Activated CD4-positive, alpha-beta memory T cell treated with anti-CD3 and anti-CD28 coated beads for 36 hours (primary cell): Measurements from ENCODE around the gene CIPC. TPM values are rescaled to one million over a fixed set of nuclear protein-coding genes. Genes with fewer than 3 reads are reported as not detected.

Experiments
- CTCF ChIA-PET: fragments of 350-600 bp; sonication (Branson Sonifier 250); formaldehyde crosslinking; loops from one replicate; lab custom pipeline; 2021; ENCODE audit warnings: antibody characterized with exemption, inconsistent platforms; lab: Charles Lee
- POLR2A ChIA-PET: fragments of 350-600 bp; sonication (Branson Sonifier 250); formaldehyde crosslinking; loops from one replicate; lab custom pipeline; 2021; ENCODE audit warnings: antibody characterized with exemption; lab: Charles Lee
- DNase-seq: peaks from one replicate; pipeline ENCODE4 v3.0.0-alpha.2; 2020
- H3K27ac Mint-ChIP-seq: one replicate; pipeline ENCODE4 v1.8.0; 2021; ENCODE audit warnings: mixed read lengths
- H3K27me3 Mint-ChIP-seq: one replicate; pipeline ENCODE4 v1.8.0; 2021; ENCODE audit warnings: mixed read lengths
- H3K36me3 Mint-ChIP-seq: one replicate; pipeline ENCODE4 v1.8.0; 2021; ENCODE audit warnings: mixed read lengths
- H3K4me1 Mint-ChIP-seq: one replicate; pipeline ENCODE4 v1.8.0; 2021; ENCODE audit warnings: low read depth, mixed read lengths
- H3K4me3 Mint-ChIP-seq: one replicate; pipeline ENCODE4 v1.8.0; 2021; ENCODE audit warnings: mild to moderate bottlenecking, mixed read lengths
- H3K9me3 Mint-ChIP-seq: one replicate; pipeline ENCODE4 v1.8.0; 2021; ENCODE audit warnings: mixed read lengths
- intact Hi-C: fragments of 100-400 bp; cut with micrococcal nuclease; formaldehyde crosslinking; loops from one replicate; pipeline ENCODE4 v1.15.1; 2023
- total RNA-seq, 2 experiments: library from RNA; stranded (reverse); gene quantifications; one replicate each; pipeline ENCODE4 v1.2.3, GENCODE V29; 2021

The CIPC gene
- total RNA-seq, 2 experiments from 2014 or later: 7.3 to 7.5 TPM

DNA sequence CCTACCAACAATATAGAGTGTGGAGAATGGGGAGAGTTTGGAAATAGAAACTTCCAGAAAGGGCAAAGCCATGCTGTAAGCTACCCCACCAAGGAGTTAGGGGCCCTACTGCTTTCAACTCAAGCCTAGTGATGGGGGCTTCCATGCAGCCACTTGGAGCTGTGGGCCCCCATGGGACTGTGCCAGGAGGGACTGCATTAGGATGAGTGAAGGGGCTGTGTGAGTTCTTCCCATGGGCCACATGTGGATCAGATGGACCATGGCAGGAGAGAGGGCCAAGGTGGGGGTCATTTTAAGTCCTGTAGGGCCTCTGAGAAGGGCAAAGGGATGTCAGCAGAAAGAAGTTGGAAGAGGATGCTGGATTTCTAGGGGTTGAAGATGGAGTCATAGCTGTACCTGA, 23.1 kb upstream of the CIPC start:
- H3K4me1 Mint-ChIP-seq: no peaks in the 10 kb centered on the region
- H3K27me3 Mint-ChIP-seq: no peaks in the 10 kb centered on the region
- intact Hi-C loops: no loop called here
- no peak overlapping the region for H3K27ac Mint-ChIP-seq
- ChIA-PET POLR2A (no interaction called here), CTCF (interaction anchor here (0.9 to 16.8 kb wide), 4 partner anchors 10 to 201 kb away, joined by 3 to 598 read pairs (median 10); no protein-coding TSS in a partner anchor)
- peaks cover 4% of the 10 kb centered on the region for H3K9me3 Mint-ChIP-seq
- H3K36me3 Mint-ChIP-seq: no peaks in the 10 kb centered on the region
- H3K4me3 Mint-ChIP-seq: no peak overlapping the region
- no peak for DNase-seq

DNA sequence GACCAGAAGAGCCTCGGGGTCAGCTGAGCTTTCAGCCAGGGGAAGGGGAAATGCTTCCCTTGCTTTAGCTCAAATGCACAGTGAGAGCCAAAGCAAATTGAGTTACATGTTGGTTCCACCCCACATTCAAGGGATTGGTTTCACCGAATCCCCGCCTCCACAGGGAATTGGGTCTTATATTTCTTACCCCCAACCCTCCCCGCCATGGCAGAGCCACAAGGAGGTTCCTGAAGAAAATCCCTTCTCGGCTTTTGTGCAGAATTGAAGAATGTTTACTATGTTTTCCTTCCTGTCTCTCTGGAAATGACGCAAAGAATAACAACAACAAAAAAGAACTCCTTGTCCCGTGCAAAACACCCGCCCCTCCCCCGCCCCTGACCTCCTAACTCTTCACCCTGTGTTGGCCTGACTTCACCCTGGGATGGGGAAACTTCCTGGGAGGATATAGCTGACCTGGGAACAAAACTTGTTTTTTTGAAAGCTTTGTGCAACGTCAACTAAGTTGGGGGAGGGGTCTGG, 21.9 kb upstream of the CIPC start:
- intact Hi-C loops: no loop called here
- no peak for DNase-seq
- POLR2A ChIA-PET: no interaction called here
- Mint-ChIP-seq H3K9me3 (peaks cover 7% of the 10 kb centered on the region), H3K27me3 (peaks cover under 1% of the 10 kb centered on the region), H3K36me3 (no peaks in the 10 kb centered on the region), H3K4me1 (no peaks in the 10 kb centered on the region), H3K27ac (no peak overlapping the region), H3K4me3 (no peak overlapping the region)
- CTCF ChIA-PET: interaction anchor here (0.9 to 16.8 kb wide), 5 partner anchors 9 to 786 kb away, joined by 3 to 598 read pairs (median 4); no protein-coding TSS in a partner anchor

DNA sequence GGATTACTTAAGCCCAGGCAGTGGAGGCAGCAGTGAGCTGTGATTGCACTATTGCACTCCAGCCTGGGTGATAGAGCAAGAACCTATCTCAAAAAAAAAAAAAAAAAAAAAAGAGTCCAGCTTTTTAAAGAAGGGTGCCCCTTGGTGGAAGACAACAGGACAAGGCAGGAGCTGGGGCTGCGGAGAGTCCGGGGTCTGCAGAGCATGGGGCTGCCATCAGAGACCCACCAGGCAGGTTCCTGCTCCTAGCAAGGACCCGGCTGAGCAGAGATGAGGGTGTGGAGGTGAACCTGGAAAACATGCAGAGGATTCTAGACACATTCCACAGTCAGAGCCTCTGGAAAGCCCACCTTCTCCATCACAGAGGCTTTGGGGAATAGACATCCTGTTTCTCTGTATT, 21.0 kb upstream of the CIPC start:
- Mint-ChIP-seq H3K4me3 (no peak overlapping the region), H3K9me3 (peaks cover 7% of the 10 kb centered on the region), H3K36me3 (no peaks in the 10 kb centered on the region), H3K27me3 (peaks cover 1% of the 10 kb centered on the region), H3K4me1 (no peaks in the 10 kb centered on the region), H3K27ac (no peak overlapping the region)
- DNase-seq: no peak
- intact Hi-C loops: no loop called here
- ChIA-PET POLR2A (no interaction called here), CTCF (interaction anchor here (0.9 to 16.8 kb wide), 4 partner anchors 9 to 203 kb away, joined by 3 to 598 read pairs (median 11); no protein-coding TSS in a partner anchor)

DNA sequence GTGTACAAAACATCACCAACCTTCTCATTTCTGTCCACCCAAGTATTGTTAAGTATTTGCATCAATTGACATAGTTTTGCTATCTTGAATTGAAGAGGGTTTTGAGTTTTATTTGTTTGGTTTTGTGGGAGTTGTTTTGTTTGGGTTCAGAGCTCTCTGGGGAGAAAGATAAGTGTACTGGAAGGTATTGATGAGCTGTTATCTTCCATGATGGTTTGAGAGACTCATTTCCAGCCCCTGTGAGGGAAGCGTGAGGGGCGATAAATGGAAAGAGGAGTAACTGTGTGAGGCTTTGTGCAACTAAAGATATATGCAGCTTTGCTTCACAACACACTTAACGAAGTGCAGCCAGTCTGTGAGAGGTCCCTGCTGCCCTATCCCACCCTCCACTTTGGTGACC, 15.7 kb upstream of the CIPC start:
- DNase-seq: no peak
- Mint-ChIP-seq H3K4me3 (no peak overlapping the region), H3K36me3 (no peaks in the 10 kb centered on the region), H3K4me1 (peaks cover 4% of the 10 kb centered on the region), H3K9me3 (peaks cover 7% of the 10 kb centered on the region), H3K27me3 (peaks cover 1% of the 10 kb centered on the region), H3K27ac (no peak overlapping the region)
- ChIA-PET CTCF (interaction anchor here (1.8 to 16.8 kb wide), 3 partner anchors 13 to 209 kb away, joined by 4 to 598 read pairs (median 98); no protein-coding TSS in a partner anchor), POLR2A (no interaction called here)
- intact Hi-C loops: no loop called here

DNA sequence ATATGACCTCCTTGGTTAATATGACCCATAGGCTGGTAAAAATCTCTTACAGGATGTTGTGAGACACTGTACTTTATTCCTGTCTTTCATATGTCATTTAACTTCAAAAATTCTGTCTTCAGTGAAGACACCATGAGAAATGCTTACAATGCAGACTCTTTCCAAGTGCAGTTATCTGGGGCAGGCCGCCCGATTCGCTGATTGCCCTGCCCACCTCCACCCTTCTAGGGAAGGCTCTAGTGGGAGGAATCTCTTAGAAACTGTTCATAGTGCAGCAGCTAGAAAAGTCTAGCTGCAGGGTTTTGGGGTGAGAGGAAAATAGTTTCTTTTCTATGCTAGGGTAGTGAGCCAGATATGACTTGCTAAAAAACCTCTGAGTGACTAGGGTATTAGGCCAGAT, 15.0 kb upstream of the CIPC start:
- no peaks in the 10 kb centered on the region for H3K36me3 Mint-ChIP-seq
- no peak for DNase-seq
- peaks cover 4% of the 10 kb centered on the region for H3K4me1 Mint-ChIP-seq
- no peak overlapping the region for H3K4me3 Mint-ChIP-seq
- peaks cover 7% of the 10 kb centered on the region for H3K9me3 Mint-ChIP-seq
- POLR2A ChIA-PET: no interaction called here
- intact Hi-C loops: no loop called here
- H3K27me3 Mint-ChIP-seq: peaks cover 1% of the 10 kb centered on the region
- CTCF ChIA-PET: interaction anchor here (1.2 to 16.8 kb wide), 4 partner anchors 10 to 209 kb away, joined by 3 to 598 read pairs (median 51); no protein-coding TSS in a partner anchor
- no peak overlapping the region for H3K27ac Mint-ChIP-seq

DNA sequence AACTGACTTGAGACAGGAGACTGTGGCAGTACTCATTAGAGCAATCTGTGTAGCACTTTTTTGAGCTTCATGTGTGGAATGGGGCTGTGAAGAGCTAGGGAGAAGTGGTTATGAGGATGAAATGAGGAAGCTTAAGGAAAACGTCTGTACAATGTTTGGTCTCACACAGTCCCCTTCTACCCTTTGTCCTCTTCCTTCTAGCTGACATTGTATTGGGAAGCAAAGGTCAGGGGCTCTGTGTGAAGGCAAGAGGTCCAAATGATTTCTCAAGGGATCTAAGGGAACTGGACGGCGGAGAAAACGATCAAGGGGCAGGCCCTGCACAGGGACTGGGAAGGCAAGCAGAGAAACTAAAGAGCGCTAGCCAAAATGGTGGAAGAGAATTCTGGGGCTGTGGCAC, 13.1 kb upstream of the CIPC start:
- no peak overlapping the region for H3K27ac Mint-ChIP-seq

DNA sequence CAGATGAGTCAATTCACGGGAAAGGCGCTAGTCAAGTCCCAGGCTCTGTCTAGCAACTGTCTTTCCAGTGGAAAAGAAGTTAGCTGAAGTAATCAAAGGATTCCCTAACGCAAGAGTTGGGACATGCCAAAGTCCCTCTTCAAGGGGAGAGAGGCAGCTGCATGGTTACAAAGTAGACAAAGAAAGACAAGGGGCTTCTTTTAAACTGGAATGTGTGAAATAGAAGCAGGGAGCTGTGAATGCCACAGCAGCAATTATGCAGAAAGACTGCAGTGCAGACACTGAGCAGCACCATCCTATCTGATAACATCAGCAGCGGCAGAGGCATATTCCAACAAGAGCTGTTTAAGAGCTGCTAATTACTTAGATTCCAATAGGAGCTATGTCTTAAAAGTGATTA, 12.5 kb upstream of the CIPC start:
- Mint-ChIP-seq H3K27ac (no peak overlapping the region), H3K27me3 (peaks cover 1% of the 10 kb centered on the region), H3K9me3 (no peaks in the 10 kb centered on the region), H3K4me1 (peaks cover 8% of the 10 kb centered on the region), H3K36me3 (no peaks in the 10 kb centered on the region), H3K4me3 (no peak overlapping the region)
- ChIA-PET POLR2A (no interaction called here), CTCF (interaction anchor here (0.8 to 11.3 kb wide), 10 partner anchors 8 to 213 kb away, joined by 3 to 98 read pairs (median 4); no protein-coding TSS in a partner anchor)
- intact Hi-C loops: no loop called here
- no peak for DNase-seq

More for the DNA sequence above, 13.1 kb upstream of the CIPC start:
- CTCF ChIA-PET: interaction anchor here (0.6 to 11.3 kb wide), 9 partner anchors 9 to 1178 kb away, joined by 3 to 98 read pairs (median 4); no protein-coding TSS in a partner anchor
- Mint-ChIP-seq H3K27me3 (peaks cover 1% of the 10 kb centered on the region), H3K36me3 (no peaks in the 10 kb centered on the region), H3K9me3 (peaks cover 3% of the 10 kb centered on the region), H3K4me1 (peaks cover 8% of the 10 kb centered on the region), H3K4me3 (no peak overlapping the region)
- intact Hi-C loops: no loop called here
- POLR2A ChIA-PET: no interaction called here
- no peak for DNase-seq

DNA sequence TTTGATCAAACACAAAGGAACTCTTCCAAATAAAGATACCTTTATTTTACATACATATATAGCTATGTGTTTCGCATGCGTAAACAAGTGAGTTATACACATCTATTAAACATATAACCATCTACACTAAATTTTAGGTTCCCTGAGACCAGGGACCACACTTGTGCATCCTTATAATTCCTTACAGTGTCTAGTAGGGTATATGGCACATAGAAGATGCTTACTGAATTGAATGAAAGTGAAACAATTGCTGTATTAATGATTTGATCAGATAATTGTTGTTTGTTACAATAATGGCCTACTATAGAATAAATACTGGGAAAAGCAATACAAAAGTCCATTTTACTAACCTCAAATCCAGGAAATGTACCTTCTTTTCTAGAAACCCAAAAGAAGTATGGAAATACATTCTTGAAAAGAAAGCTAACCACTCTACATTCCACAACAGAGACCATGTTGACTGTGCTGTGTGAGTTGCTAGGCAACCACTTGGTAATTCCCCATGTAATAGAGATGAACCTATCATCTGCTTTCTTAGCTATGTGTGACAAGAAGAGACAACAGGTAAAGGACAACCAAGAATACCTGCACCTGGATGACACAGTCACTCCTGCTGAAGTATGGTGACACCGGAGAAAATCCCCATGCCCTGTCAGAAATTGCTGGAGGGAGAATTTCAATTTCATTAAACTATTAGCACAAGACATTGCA, 11.9 kb upstream of the CIPC start:
- intact Hi-C loops: no loop called here
- no peak overlapping the region for H3K27ac Mint-ChIP-seq
- CTCF ChIA-PET: interaction anchor here (0.6 to 11.3 kb wide), 10 partner anchors 8 to 399 kb away, joined by 3 to 98 read pairs (median 4); no protein-coding TSS in a partner anchor
- peaks cover 8% of the 10 kb centered on the region for H3K4me1 Mint-ChIP-seq
- DNase-seq: no peak
- H3K36me3 Mint-ChIP-seq: no peaks in the 10 kb centered on the region
- POLR2A ChIA-PET: no interaction called here
- H3K9me3 Mint-ChIP-seq: peaks cover 4% of the 10 kb centered on the region
- peaks cover under 1% of the 10 kb centered on the region for H3K27me3 Mint-ChIP-seq
- H3K4me3 Mint-ChIP-seq: no peak overlapping the region

DNA sequence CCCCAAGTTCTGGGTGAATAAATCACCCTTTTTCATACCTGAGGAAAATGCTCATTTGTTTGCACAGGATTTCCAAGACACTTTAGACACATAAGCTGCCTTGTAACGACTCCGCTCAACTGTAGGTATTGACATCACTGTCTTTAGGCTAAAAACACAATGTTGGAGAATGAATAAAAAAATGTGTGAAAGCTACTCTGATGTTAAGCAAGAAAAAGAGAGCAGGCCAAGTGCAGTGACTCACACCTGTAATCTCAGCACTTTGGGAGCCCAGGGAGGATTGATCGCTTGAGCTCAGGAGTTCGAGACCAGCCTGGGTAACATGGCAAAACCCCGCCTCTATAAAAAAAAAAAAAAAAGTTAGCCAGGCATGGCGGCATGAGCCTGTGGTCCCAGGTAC, 11.1 kb upstream of the CIPC start:
- no peak overlapping the region for H3K27ac Mint-ChIP-seq
- CTCF ChIA-PET: interaction anchor here (2.5 to 11.3 kb wide), 3 partner anchors 17 to 214 kb away, joined by 9 to 98 read pairs (median 22); no protein-coding TSS in a partner anchor
- H3K4me3 Mint-ChIP-seq: no peak overlapping the region
- no peaks in the 10 kb centered on the region for H3K27me3 Mint-ChIP-seq
- H3K36me3 Mint-ChIP-seq: peaks cover 4% of the 10 kb centered on the region
- no peak for DNase-seq
- POLR2A ChIA-PET: no interaction called here
- H3K9me3 Mint-ChIP-seq: peaks cover 11% of the 10 kb centered on the region
- H3K4me1 Mint-ChIP-seq: peaks cover 8% of the 10 kb centered on the region
- intact Hi-C loops: no loop called here

DNA sequence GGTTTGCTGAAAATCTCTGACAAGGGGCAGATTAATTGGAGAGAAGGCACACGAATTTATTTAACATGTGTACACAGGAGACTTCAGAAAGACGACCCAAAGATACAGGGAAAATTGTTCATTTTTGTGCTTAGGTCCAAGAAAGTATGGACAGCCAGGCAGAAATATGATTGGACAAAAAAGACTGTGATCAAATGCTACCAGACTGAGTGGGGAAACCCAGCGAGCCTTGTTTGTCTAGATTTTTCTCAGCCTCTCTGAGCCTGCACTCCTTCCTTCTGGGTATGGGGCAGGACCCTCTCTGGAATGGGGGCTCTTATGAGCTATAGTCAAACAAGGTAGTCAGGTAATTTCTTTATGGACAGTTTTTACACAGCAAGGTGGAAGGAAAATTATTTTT, 10.4 kb upstream of the CIPC start:
- Mint-ChIP-seq H3K4me1 (peaks cover 8% of the 10 kb centered on the region), H3K4me3 (no peak overlapping the region), H3K27me3 (no peaks in the 10 kb centered on the region), H3K9me3 (peaks cover 11% of the 10 kb centered on the region), H3K36me3 (peaks cover 4% of the 10 kb centered on the region), H3K27ac (no peak overlapping the region)
- POLR2A ChIA-PET: no interaction called here
- intact Hi-C loops: no loop called here
- DNase-seq: no peak
- CTCF ChIA-PET: interaction anchor here (2.5 to 11.3 kb wide), 3 partner anchors 18 to 215 kb away, joined by 9 to 98 read pairs (median 22); no protein-coding TSS in a partner anchor

DNA sequence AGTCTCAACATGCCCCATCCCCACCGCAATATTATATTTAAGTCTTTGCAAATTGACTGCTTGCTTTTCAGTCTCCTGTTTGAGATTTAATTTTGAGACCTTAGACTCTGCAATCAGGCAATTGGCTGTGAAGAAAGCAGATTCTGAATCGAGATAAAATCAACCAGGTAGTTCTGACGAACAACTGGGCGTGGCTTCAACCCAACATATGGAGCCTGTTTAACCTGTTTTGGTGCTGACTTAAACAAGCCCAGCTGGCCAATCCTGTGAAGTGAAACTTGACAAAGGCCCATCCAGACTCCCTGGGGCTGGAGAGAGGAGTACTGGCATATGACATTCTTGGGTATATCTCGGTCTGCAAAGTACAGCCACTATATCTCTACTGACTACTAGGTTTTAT, 9.8 kb upstream of the CIPC start:
- Mint-ChIP-seq H3K27me3 (no peaks in the 10 kb centered on the region), H3K4me3 (no peak overlapping the region), H3K4me1 (peaks cover 8% of the 10 kb centered on the region), H3K36me3 (peaks cover 4% of the 10 kb centered on the region), H3K27ac (no peak overlapping the region), H3K9me3 (peaks cover 11% of the 10 kb centered on the region)
- POLR2A ChIA-PET: no interaction called here
- intact Hi-C loops: no loop called here
- CTCF ChIA-PET: interaction anchor here (11.3 kb wide), 1 partner anchor 19 kb away, joined by 98 read pairs; no protein-coding TSS in a partner anchor
- DNase-seq: no peak

DNA sequence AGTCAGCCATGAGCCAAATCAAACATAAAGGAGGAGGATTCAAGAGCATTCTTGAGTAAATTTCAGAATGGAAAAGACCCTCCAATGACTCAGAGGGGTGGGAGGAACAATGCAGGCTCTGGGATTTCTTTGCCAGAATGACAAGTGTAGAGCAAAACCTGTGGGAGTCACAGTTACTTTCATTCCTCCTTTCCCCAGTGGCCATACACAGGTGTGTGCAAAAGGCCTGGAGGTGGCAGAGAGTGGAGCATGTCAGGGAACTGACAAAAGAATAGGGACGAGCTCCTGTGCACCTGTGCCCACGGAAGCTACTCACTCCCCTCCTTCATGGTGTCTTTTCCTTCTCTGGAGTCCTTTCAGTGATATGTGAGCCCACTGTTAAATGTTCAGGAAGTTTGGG, 9.4 kb upstream of the CIPC start:
- no peaks in the 10 kb centered on the region for H3K27me3 Mint-ChIP-seq
- POLR2A ChIA-PET: no interaction called here

More for the DNA sequence above, 9.4 kb upstream of the CIPC start:
- Mint-ChIP-seq H3K27ac (no peak overlapping the region), H3K9me3 (peaks cover 11% of the 10 kb centered on the region), H3K4me3 (no peak overlapping the region), H3K4me1 (peaks cover 8% of the 10 kb centered on the region), H3K36me3 (peaks cover 4% of the 10 kb centered on the region)
- intact Hi-C loops: no loop called here
- DNase-seq: no peak
- CTCF ChIA-PET: interaction anchor here (0.6 to 11.3 kb wide), 5 partner anchors 19 to 378 kb away, joined by 3 to 98 read pairs (median 6); no protein-coding TSS in a partner anchor
